Neural progenitor cell (in vitro differentiated cells): ENCODE data around the gene PPP1CC.

Source experiments
- EZH2 ChIP-seq: fragments of 200-600 bp; sonication (generic); IDR thresholded peaks from 2 replicates; pipeline ENCODE4 v1.6.1; 2017; ENCODE audit warnings: antibody characterized with exemption, mild to moderate bottlenecking, moderate library complexity
- EZH2phosphoT487 ChIP-seq: fragments of 200-600 bp; sonication (generic); IDR thresholded peaks from 2 replicates; pipeline ENCODE4 v1.6.1; 2017; ENCODE audit warnings: antibody characterized with exemption
- TF ChIP-seq, protein P1 (sequence below): fragments of 200-600 bp; sonication (generic); IDR thresholded peaks from 2 replicates; pipeline ENCODE4 v1.5.1; 2017; ENCODE audit warnings: antibody characterized with exemption, mild to moderate bottlenecking

DNA sequence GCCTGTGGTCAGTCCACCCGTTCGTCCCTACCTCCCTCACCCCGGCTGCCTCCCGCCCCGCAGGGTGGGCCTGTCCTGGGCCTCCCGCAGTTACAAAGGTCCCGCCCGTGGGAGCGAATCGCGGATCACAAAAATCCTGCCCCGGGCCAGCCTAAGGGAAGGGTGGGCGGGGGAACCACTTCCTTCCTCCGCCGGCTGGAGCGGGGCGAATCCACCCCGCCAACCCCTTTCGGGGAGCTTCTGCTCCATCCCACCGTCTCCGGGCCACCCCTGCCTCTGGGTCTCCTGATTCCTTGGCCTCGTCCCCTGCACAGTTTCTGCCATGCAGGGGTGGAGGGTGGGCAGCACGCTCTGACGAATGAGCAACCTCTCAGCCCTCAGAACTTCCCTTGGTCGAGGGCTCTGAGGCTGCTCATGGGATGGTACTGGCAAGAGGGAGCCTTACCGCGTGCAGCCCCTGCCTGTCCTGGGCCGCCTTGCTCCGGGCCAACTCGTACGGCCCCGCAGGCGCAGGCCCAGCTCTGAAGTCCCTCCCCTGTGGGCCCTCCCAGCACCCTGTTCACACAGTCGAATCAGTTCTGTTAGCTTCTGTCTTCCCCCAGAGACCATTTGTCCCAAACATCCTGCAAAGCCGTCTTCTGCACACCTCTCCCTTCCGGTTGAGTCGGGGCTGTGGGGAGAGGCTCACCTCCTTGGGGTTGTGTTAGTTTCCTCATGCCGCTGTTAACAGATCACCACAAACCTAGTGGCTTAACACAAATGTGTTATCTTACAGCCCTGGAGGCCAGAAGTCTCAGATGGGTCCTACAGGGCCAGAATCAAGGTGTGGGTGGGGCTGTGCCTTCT is 53.2 kb downstream of the PPP1CC start:
- TF ChIP-seq, protein P1, sequence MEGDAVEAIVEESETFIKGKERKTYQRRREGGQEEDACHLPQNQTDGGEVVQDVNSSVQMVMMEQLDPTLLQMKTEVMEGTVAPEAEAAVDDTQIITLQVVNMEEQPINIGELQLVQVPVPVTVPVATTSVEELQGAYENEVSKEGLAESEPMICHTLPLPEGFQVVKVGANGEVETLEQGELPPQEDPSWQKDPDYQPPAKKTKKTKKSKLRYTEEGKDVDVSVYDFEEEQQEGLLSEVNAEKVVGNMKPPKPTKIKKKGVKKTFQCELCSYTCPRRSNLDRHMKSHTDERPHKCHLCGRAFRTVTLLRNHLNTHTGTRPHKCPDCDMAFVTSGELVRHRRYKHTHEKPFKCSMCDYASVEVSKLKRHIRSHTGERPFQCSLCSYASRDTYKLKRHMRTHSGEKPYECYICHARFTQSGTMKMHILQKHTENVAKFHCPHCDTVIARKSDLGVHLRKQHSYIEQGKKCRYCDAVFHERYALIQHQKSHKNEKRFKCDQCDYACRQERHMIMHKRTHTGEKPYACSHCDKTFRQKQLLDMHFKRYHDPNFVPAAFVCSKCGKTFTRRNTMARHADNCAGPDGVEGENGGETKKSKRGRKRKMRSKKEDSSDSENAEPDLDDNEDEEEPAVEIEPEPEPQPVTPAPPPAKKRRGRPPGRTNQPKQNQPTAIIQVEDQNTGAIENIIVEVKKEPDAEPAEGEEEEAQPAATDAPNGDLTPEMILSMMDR, result no peak
- TF ChIP-seq EZH2 (no peak), EZH2phosphoT487 (no peak)
